HG03064 (cell line): ENCODE data around the gene ZCCHC24.
A peak's percentile ranks its signal among the peaks of the same experiment; 100 is the strongest.

Experiments used
- ATAC-seq: cut with Tn5 transposase; IDR thresholded peaks from one replicate; pipeline ENCODE4 v1.9.1; 2021; ENCODE audit warnings: low read depth; ENCODE audit not compliant: unreplicated experiment

The ZCCHC24 gene

GRCh38 chr10:79352035-79352877 lies 93.2 kb downstream of the ZCCHC24 start:
- no peak for ATAC-seq

- no peak for ATAC-seq
These were observed 94.1 kb downstream of the ZCCHC24 start for GRCh38 chr10:79351332-79351731.

DNA sequence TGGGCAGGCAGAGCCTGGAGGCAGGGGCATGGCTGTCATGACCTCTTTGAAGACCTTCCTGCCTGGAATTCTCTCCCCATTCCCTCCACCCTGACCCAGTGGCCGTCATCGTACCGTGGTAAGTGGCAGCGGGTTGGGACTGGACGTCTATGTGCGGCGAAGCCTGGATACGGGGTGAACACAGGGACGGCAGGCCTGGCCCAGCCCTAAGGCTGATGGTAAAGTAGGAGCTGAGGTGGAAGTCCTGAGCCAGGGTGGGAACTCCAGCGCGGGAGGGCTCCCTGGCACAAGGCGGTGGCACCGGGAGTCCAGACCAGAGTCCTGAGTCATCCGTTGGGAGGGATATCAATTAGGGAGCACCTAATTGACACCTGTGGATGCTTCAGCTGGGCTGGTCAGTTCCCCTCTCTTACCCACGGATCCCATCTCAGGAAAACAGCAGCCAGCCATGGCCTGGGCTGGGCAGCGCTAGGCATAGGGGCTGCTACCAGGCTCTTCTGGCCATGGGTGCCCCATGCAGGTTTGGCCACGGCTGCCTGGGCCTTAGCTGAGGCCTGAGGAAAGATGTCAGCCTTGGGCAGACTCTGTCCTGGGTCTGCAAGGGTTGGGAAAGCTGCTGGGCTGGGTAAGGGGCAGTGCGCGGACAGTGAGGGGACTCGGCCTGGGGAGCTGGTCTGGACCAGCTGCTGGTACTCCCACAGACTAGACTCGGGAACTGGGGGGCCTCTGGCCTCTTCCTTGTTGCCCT lies 94.8 kb downstream of the ZCCHC24 start:
- no peak for ATAC-seq

DNA sequence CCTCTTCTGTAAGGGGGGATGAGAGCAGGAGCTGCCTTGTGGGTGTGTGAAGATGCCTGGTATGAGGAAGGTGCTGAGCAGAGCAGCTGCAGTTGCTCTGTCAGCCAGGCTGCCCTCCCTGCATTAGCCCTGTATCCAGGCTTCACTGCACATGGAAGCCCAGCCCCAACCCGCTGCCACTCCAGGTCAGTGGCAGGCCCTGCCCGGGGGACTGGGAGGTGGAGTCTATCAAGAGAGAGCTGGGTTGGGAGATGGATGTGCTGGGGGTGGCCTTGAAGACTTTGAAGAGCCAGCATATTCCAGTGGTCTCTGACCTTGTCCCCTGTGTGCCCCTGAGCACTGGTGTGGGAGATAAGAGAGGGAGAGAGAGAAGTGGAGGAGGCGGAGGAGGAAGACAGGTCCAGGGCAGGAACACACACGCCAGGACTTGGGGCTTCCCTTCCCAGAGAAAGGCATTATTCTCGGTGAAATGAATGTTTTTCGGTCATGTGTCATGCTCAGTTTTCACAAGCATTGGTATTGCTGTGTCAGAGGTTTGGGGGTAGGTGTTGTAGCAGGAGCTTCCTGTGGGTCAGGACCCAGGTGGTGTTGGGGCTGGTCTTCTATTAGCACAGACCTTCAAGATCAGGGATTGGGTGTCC lies 95.5 kb downstream of the ZCCHC24 start:
- ATAC-seq, result no peak

DNA sequence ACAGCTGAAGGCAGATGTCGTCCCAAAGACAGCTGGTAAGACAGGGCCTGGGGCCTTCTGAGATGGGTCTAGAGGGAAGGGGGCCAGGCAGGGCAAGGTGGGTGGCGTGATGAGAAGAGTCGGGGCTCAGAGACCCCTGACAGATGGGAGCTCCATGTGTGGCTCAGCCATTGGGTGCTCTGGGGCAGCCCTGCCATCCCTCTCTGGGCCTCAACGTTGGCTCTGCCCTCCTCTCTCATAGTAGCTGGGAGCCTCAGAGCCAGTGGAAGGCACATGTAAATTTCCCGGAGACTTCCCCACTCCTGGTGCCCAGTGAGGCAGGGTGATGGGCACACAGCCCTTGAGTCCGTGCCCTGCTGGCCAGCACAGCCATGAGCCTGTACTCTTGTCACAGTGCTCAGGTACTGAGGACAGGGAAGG lies 96.3 kb downstream of the ZCCHC24 start:
- no peak for ATAC-seq

GRCh38 chr10:79348640-79348988 lies 96.8 kb downstream of the ZCCHC24 start:
- ATAC-seq, result no peak

DNA sequence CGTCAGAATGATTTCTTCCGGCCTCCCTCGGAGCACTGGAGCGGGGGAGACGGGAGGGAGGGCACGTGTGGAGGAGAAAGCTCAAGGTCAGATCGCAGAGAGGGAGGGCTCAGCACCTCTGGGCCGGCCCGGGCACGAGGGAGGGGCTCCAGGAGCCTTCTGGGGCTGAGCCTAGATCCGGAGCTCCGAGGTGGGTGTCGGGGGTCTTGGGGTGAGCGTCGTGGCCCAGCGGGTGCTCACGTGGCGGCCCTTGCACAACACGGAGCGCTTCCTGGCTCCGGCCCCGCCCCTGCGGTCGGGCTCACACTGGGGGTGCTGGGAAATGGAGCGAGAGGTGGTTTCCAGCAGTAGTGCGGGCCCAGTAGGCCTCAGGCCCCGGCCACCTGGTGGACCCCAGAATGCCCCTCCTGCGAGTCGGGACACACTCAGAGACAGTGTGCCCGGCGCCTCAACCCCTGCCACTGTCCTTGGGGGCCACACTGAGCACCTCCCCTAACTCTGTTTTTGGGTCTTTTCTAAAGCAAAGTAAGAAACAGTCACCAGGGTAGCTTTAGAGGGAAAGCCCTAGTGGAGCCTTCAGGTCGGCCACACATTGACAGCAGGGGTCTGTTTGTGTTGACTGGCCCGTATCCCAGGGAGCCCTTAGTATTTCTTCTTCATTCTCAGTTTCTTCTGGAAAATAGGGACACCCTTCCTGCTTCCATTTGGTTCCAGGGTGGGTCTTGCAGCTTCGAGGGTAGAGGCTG lies 97.4 kb downstream of the ZCCHC24 start:
- ATAC-seq, result peak; percentile 53

DNA sequence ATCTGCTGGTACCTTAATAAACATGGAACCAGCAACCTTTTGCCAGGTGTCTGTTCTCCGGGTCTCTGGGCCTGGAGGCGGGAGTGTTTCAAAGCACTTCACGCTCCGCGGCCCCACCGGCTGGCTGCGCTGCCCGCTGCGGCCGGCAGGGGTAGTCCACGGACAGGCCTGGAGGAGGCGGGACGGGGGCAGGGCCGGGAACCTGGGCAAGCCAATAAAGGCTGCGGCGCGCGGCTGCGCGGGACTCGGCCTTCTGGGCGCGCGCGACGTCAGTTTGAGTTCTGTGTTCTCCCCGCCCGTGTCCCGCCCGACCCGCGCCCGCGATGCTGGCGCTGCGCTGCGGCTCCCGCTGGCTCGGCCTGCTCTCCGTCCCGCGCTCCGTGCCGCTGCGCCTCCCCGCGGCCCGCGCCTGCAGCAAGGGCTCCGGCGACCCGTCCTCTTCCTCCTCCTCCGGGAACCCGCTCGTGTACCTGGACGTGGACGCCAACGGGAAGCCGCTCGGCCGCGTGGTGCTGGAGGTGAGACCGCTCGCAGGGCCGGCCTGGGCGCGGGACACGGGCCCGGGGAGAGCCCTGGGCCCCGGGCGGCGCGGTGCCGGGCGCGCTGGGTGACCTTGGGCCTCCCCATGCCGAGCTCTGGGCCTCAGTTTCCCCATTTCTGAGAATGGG lies 98.1 kb downstream of the ZCCHC24 start, which contains the start of gene PPIF:
Gene PPIF (plus strand): TSS at position 244 of the 668 bp plus-strand sequence. CDS start 80 bp downstream, at position 324.
- peak; percentile 84 for ATAC-seq

GRCh38 chr10:79346388-79347225 lies 98.8 kb downstream of the ZCCHC24 start:
- no peak for ATAC-seq

DNA sequence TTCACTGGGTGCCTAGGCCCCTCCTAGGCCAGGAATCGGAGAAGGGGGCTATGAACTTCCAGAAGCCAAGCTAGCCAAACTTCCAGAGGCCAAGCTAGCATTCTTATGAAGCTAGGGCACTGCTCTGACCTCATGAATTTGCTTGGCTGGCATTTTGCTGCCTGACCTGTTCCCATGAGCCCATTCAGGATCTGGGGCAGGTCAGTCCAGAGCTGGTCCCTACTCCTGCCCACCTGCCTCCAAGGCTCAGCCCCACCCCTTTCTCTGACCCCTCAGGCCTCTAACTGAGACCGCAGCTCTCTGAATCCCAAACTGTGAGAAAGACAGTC lies 99.4 kb downstream of the ZCCHC24 start:
- ATAC-seq, result no peak

DNA sequence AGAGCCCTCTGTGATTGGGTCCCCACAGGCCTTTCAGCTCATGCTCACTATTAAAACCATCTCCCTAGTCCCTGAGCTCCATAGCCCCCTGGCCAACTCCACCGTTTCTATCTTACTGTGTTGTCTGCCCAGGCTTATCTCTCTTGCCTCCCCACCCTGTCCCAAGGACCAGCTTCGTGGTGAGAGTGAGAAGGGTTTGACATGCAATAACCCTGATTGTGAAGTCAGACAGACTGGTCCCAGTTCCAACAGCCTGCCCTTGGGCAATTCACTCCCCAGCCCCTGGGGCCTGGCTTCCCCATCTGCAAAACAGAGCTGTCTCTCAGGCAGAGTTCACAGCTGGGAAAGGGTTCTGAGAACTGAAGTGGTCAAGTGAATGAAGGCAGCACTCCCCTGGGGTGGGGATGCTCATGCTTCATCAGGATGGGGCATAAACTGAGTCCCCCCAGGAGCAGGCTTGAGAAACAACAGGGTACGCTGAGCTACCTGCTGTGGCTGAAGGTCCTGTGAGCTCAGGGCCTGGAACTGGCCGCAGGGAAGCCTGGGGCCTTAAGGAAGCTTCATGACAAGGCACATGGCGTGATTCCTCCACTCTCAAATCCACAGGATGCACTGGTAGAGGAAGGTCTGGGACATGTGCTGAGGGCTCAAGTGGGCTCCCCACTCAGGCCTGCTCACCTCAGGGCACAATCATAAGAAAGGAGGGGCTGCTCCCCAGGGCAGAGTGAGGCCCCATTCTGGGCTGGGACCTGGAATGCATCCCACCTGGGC lies 100.0 kb downstream of the ZCCHC24 start:
- no peak for ATAC-seq

DNA sequence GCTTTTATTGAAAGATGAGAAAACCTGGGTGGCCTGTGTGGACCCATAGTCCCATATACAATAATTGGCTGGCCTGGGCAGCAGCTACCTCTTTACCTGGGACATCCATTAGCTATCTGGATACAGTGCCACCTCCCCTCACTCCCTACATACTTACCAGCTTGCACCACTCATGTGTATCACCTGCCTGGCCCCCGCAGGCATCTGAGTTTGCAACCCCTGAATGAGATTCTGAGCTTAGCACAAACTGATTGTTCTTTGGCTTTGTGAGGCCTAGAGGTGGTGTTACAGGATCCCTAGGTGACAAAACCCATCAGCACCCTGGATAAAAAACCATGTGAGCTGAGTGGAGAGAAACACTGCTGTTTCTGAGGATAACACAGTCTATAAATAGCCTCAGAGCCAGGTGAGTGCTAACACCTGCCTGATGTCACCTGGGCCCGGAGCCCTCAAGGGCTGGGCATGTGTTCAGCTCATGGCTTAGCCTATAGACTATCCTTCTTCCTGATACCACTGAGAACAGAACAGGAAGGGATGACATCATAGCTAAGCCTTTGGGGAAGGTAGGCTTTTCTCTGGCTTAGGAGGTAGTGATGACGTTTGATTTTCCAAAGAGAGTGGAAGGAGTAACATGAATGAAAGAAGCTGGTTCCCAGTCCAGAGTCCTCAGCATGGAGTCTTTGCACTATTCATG lies 100.8 kb downstream of the ZCCHC24 start:
- no peak for ATAC-seq

GRCh38 chr10:79342811-79343561 lies 102.4 kb downstream of the ZCCHC24 start:
- no peak for ATAC-seq

DNA sequence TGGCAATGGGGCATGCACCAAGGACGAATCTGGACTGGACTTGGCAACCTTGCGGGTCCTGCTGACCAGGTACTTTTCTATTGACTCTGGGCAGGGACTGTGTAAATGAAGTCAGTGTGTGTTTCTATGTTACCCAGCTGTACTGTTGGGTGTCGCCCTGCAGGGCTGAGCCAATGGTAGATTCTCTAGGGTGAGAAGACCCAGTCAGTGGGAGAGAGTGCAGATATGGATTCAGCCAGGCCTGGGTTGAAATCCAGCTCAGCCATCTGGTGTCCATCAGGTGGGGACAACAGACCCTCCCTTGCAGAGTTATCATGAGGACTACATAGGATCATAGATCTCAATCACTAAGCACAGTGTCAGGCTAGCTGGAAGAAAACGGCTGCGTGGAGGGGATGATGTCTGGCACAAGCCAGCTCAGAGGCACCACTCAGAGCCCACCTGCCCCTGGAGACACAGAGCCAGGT lies 103.1 kb downstream of the ZCCHC24 start:
- no peak for ATAC-seq

DNA sequence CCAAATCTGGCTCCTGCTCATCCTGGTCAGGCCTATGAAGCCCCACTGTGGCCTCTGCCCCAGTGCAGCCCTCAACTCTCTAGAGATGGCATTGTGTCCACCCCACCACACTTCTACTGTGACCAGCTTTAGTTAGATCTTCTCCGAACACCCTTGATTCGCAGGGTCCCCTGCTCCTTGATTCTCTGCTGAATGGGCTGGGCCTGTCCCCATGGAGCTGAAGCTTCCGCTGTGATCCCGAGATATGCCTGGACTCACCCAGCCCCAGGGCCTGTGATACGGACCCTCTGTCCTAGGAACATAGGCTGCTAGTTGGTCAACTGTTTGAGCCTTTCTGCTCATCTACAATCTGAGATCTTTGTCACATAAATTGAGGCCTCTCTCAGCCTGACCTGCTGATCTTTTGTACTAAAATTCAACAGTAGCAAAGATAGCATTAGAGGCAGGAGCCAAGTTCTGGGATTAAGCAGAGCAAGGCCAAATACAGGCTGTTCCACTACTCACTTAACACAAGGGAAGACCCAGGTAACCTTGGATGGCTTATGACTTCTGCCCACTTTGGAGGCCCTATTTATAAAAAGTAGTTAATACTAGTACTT lies 104.7 kb downstream of the ZCCHC24 start:
- ATAC-seq, result no peak

DNA sequence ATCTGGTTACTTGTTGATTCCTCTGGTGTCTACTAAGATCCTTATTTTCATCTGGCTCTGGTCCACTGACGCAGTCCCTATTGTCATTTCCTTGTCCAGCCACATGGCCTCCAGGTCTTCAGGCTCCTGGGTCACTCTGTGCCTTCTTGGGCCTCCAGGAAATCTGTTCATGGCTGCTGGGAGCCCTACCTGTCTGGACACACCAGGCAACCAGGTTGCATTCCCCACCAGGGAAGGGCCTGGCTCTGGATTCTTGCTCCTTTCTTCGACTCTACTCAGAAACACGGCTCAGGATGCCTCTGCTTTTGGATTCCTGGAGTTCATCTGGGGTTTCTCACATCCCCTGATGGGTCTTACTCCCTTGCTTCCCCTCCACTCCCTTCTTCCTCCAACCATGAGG lies 106.2 kb downstream of the ZCCHC24 start:
- no peak for ATAC-seq
